NCI-H1417 (cell line): ENCODE results near the gene UBE2G2.

Experiments
- DNase-seq, 3 experiments: peaks; one replicate each; lab custom pipeline; 2025; lab: John Stamatoyannopoulos, UW

The UBE2G2 gene

GRCh38 chr21:44727757-44728156 is 73.9 kb downstream of the UBE2G2 start:
- DNase-seq = no peak

- DNase-seq = no peak
Observed at GRCh38 chr21:44727321-44727720, 74.3 kb downstream of the UBE2G2 start.

GRCh38 chr21:44726826-44727225 is 74.8 kb downstream of the UBE2G2 start:
- DNase-seq = no peak

- DNase-seq = no peak
Observed at GRCh38 chr21:44724926-44725325, 76.7 kb downstream of the UBE2G2 start.

GRCh38 chr21:44724196-44724595 is 77.4 kb downstream of the UBE2G2 start:
- no peak for DNase-seq

- DNase-seq = peak in 2 of 3 experiments; percentile 95 to 98
Observed at GRCh38 chr21:44723177-44724131, 78.2 kb downstream of the UBE2G2 start.

- DNase-seq = peak in 2 of 3 experiments; percentile 86 to 95
Observed at GRCh38 chr21:44722731-44723130, 78.9 kb downstream of the UBE2G2 start.

- DNase-seq = no peak
Observed at GRCh38 chr21:44720170-44720569, 81.5 kb downstream of the UBE2G2 start.
